Astrocyte (in vitro differentiated cells and primary cell): ENCODE measurements around the gene PEBP1. TPM values are rescaled to one million over a fixed set of nuclear protein-coding genes. Genes with fewer than 3 reads are reported as not detected.

ENCODE experiments used
- DNase-seq: peaks from one replicate; pipeline ENCODE4 v3.0.0-alpha.2; 2010; ENCODE audit warnings: low read depth
- FAIRE-seq: peaks from 2 replicates; lab custom pipeline; 2011; peaks lifted over from hg19 to GRCh38; lab: Jason Lieb, UNC
- H2AFZ ChIP-seq: 2 replicates; pipeline ENCODE4 v1.6.0; 2012; ENCODE audit warnings: low read depth, low read length, inconsistent platforms
- H3K27ac ChIP-seq: 2 replicates; pipeline ENCODE4 v1.5.1; 2011; ENCODE audit warnings: low read depth, low read length, inconsistent platforms
- H3K27me3 ChIP-seq: 2 replicates; pipeline ENCODE4 v1.6.0; 2011; ENCODE audit warnings: low read length, inconsistent platforms; ENCODE audit not compliant: insufficient read depth
- H3K36me3 ChIP-seq: 2 replicates; pipeline ENCODE4 v1.5.1; 2011; ENCODE audit warnings: low read length, inconsistent platforms; ENCODE audit not compliant: insufficient read depth
- H3K4me1 ChIP-seq: 2 replicates; pipeline ENCODE4 v1.5.1; 2011; ENCODE audit warnings: low read length, inconsistent platforms; ENCODE audit not compliant: insufficient read depth
- H3K4me2 ChIP-seq: 2 replicates; pipeline ENCODE4 v1.6.0; 2012; ENCODE audit warnings: low read length, inconsistent platforms
- H3K4me3 ChIP-seq: 2 replicates; pipeline ENCODE4 v1.5.1; 2011; ENCODE audit warnings: low read depth, mild to moderate bottlenecking, low read length, inconsistent platforms; ENCODE audit not compliant: insufficient read depth
- H3K79me2 ChIP-seq: 2 replicates; pipeline ENCODE4 v1.6.0; 2012; ENCODE audit warnings: mild to moderate bottlenecking, low read length, inconsistent platforms; ENCODE audit not compliant: insufficient read depth
- H3K9ac ChIP-seq: 2 replicates; pipeline ENCODE4 v1.6.0; 2012; ENCODE audit warnings: mild to moderate bottlenecking, low read length, inconsistent platforms
- H3K9me3 ChIP-seq: 2 replicates; pipeline ENCODE4 v1.5.1; 2012; ENCODE audit warnings: low read depth, mild to moderate bottlenecking, low read length, inconsistent platforms; ENCODE audit not compliant: insufficient read depth
- H4K20me1 ChIP-seq: 2 replicates; pipeline ENCODE4 v1.6.0; 2012; ENCODE audit warnings: low read length, inconsistent platforms; ENCODE audit not compliant: insufficient read depth
- H3K27ac Mint-ChIP-seq: one replicate; pipeline ENCODE4 v1.8.0; 2021; ENCODE audit warnings: mild to moderate bottlenecking, mixed read lengths; ENCODE audit not compliant: unreplicated experiment
- H3K27me3 Mint-ChIP-seq: one replicate; pipeline ENCODE4 v1.8.0; 2021; ENCODE audit warnings: low read depth, mixed read lengths; ENCODE audit not compliant: unreplicated experiment
- H3K36me3 Mint-ChIP-seq: one replicate; pipeline ENCODE4 v1.8.0; 2021; ENCODE audit warnings: low read depth, mixed read lengths; ENCODE audit not compliant: unreplicated experiment
- H3K4me1 Mint-ChIP-seq: one replicate; pipeline ENCODE4 v1.8.0; 2021; ENCODE audit warnings: low read depth, mixed read lengths; ENCODE audit not compliant: unreplicated experiment
- H3K4me3 Mint-ChIP-seq: one replicate; pipeline ENCODE4 v1.8.0; 2021; ENCODE audit warnings: mild to moderate bottlenecking, moderate library complexity, mixed read lengths; ENCODE audit not compliant: unreplicated experiment
- H3K9me3 Mint-ChIP-seq: one replicate; pipeline ENCODE4 v1.8.0; 2021; ENCODE audit warnings: mild to moderate bottlenecking, mixed read lengths; ENCODE audit not compliant: unreplicated experiment
- CTCF ChIP-seq: IDR thresholded peaks from 2 replicates; pipeline ENCODE4 v1.5.1; 2011; ENCODE audit warnings: low read depth, mild to moderate bottlenecking, inconsistent platforms, low read length, moderate library complexity; ENCODE audit not compliant: insufficient read depth
- EZH2 ChIP-seq: IDR thresholded peaks from 2 replicates; pipeline ENCODE4 v1.6.1; 2012; ENCODE audit warnings: mild to moderate bottlenecking, low read length, inconsistent platforms; ENCODE audit not compliant: insufficient read depth
- total RNA-seq: library from RNA; stranded (reverse); gene quantifications from 2 replicates; pipeline ENCODE4 v1.2.1, GENCODE V29; 2021

Gene PEBP1
- total RNA-seq, 1 donor from 2014 or later, result 160 TPM

DNA sequence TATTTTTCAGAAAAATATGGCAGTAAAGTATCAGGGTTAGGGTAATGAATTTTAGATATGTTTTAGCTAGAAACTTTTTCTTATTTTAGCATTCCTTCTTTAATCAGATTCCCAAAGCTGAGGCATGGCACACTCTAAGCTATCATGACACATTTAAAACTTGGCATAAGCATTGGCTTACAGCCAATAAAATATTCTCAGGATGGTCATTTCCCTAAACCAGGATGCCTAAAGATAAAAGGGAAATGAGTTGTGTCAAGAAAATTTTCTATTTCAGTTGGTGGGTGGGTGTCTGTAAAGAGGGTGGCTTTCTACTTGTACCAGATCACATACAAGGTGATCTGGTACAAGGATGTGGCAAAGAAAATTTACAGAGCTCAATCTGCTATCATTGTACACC is 47.8 kb downstream of the PEBP1 start:
- H3K4me2 ChIP-seq, result no peak overlapping the region

DNA sequence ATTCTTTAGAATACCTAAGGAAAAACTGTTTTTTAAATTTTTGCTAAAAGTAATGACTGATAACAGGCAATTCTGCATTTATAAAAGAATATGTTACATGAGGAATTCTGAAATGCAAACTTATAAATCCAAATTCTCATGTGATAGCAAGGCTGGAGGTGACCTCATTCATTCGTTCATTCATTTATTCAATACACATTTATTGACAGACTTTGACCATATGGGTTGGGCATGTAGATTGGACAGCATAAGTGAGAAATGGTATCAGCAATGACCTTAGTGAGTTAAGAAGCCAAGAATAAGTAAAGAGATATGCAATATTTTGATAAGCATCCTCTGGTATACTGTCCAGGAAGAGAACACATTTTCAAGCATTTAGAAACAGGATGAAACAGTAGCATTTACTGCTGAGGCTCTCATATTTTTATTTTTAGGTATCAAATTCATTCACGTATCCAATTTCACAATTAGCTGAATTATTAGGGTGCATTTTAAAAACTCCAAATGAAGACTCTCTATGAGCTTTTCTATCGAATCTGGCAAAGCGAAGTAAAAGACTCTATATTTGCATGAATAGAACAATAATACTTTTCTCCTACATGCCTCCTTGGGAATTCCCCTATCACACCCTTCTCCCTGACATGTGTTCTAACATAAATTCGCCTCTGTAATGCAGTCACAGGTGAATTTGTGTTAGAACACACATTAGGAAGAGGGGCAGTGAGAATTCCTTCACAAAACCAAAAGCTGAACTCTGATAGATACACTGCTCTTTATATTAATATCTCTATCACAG is 49.9 kb downstream of the PEBP1 start:
- H3K4me1 Mint-ChIP-seq, result peaks cover 22% of the 10 kb centered on the region
- no peak for FAIRE-seq

More for the DNA sequence above, 47.8 kb downstream of the PEBP1 start:
- no peak overlapping the region for H3K27ac ChIP-seq
- no peaks in the 10 kb centered on the region for H3K27me3 Mint-ChIP-seq
- H3K27ac Mint-ChIP-seq, result no peak overlapping the region
- FAIRE-seq (no peak), DNase-seq (no peak)
- no peaks in the 10 kb centered on the region for H3K9me3 Mint-ChIP-seq
- peaks cover 2% of the 10 kb centered on the region for H3K36me3 Mint-ChIP-seq
- no peak overlapping the region for H2AFZ ChIP-seq
- peaks cover 9% of the 10 kb centered on the region for H3K79me2 ChIP-seq
- H3K27me3 ChIP-seq, result no peaks in the 10 kb centered on the region
- H4K20me1 ChIP-seq, result peaks cover 8% of the 10 kb centered on the region
- H3K9me3 ChIP-seq, result no peaks in the 10 kb centered on the region
- H3K4me3 ChIP-seq, result no peak overlapping the region
- no peak for TF ChIP-seq EZH2
- no peak for TF ChIP-seq CTCF
- H3K4me1 Mint-ChIP-seq, result peaks cover 12% of the 10 kb centered on the region
- H3K4me3 Mint-ChIP-seq, result no peak overlapping the region
- H3K4me1 ChIP-seq, result peaks cover 11% of the 10 kb centered on the region
- H3K36me3 ChIP-seq, result peaks cover 9% of the 10 kb centered on the region
- H3K9ac ChIP-seq, result no peak overlapping the region

More for the DNA sequence above, 49.9 kb downstream of the PEBP1 start:
- no peak overlapping the region for H3K4me3 ChIP-seq
- DNase-seq, result no peak
- H3K27me3 ChIP-seq, result no peaks in the 10 kb centered on the region
- H3K9ac ChIP-seq, result no peak overlapping the region
- peaks cover 30% of the 10 kb centered on the region for H3K4me1 ChIP-seq
- TF ChIP-seq EZH2 (no peak), CTCF (no peak)
- Mint-ChIP-seq H3K27ac (no peak overlapping the region), H3K27me3 (no peaks in the 10 kb centered on the region), H3K9me3 (no peaks in the 10 kb centered on the region), H3K4me3 (no peak overlapping the region), H3K36me3 (no peaks in the 10 kb centered on the region)
- no peak overlapping the region for H2AFZ ChIP-seq
- H3K79me2 ChIP-seq, result peaks cover 9% of the 10 kb centered on the region
- no peaks in the 10 kb centered on the region for H3K9me3 ChIP-seq
- H3K4me2 ChIP-seq, result no peak overlapping the region
- H3K36me3 ChIP-seq, result no peaks in the 10 kb centered on the region
- no peak overlapping the region for H3K27ac ChIP-seq
- peaks cover 8% of the 10 kb centered on the region for H4K20me1 ChIP-seq
